PC-3 (cell line): Measurements from ENCODE around the gene LY6G6F. TPM values are rescaled to one million over a fixed set of nuclear protein-coding genes. Genes with fewer than 3 reads are reported as not detected.

ENCODE experiments used
- ATAC-seq: fragments of 200-7000 bp; cut with Tn5 transposase; 2 replicates; pipeline ENCODE4 v1.9.1; 2020; ENCODE audit warnings: mild to moderate bottlenecking, moderate library complexity
- BruUV-seq: library from RNA; stranded (reverse); fragments of 400-500 nt; replicated peaks from 2 replicates; lab custom pipeline; 2021; lab: Mats Ljungman, UMichigan
- CTCF ChIA-PET: fragments of 300-600 bp; sonication (Branson Sonifier 250); formaldehyde crosslinking; loops from one replicate; lab custom pipeline; 2022; ENCODE audit warnings: antibody characterized with exemption; lab: Charles Lee
- POLR2A ChIA-PET: fragments of 300-600 bp; sonication (Branson Sonifier 250); formaldehyde crosslinking; loops from one replicate; lab custom pipeline; 2022; ENCODE audit warnings: antibody characterized with exemption; ENCODE audit not compliant: unreplicated experiment; lab: Charles Lee
- DNase-seq: peaks from one replicate; pipeline ENCODE4 v3.0.0-alpha.2; 2015
- H2AFZ ChIP-seq: fragments of 300-600 bp; sonication (generic); 2 replicates; pipeline ENCODE4 v1.6.0; 2016; ENCODE audit warnings: antibody characterized with exemption, low read length
- H3F3A ChIP-seq: fragments of 300-600 bp; sonication (generic); one replicate; pipeline ENCODE4 v1.6.0; 2017; ENCODE audit warnings: antibody characterized with exemption, low read length, control low read depth, mild to moderate bottlenecking; ENCODE audit not compliant: unreplicated experiment
- H3K27ac ChIP-seq: fragments of 300-600 bp; sonication (generic); 2 replicates; pipeline ENCODE4 v1.5.1; 2016; ENCODE audit warnings: mild to moderate bottlenecking, low read length
- H3K27me3 ChIP-seq: fragments of 300-600 bp; sonication (generic); 2 replicates; pipeline ENCODE4 v1.6.1; 2016; ENCODE audit warnings: low read length, mixed read lengths
- H3K36me3 ChIP-seq: fragments of 300-600 bp; sonication (generic); 2 replicates; pipeline ENCODE4 v1.6.1; 2016; ENCODE audit warnings: low read depth, mixed run types, low read length, mixed read lengths
- H3K4me1 ChIP-seq: fragments of 300-600 bp; sonication (generic); 2 replicates; pipeline ENCODE4 v1.5.1; 2016; ENCODE audit warnings: low read length; ENCODE audit not compliant: insufficient read depth
- H3K4me2 ChIP-seq: fragments of 300-600 bp; sonication (generic); 2 replicates; pipeline ENCODE4 v1.6.0; 2016; ENCODE audit warnings: low read length
- H3K4me3 ChIP-seq: fragments of 300-600 bp; sonication (generic); 2 replicates; pipeline ENCODE4 v1.5.1; 2016; ENCODE audit warnings: mild to moderate bottlenecking, low read length, mixed read lengths
- H3K79me2 ChIP-seq: fragments of 300-600 bp; sonication (generic); 2 replicates; pipeline ENCODE4 v1.6.1; 2017; ENCODE audit warnings: low read length, mixed read lengths
- H3K9ac ChIP-seq: fragments of 300-600 bp; sonication (generic); 2 replicates; pipeline ENCODE4 v1.6.0; 2016; ENCODE audit warnings: mild to moderate bottlenecking, low read length
- H3K9me2 ChIP-seq: fragments of 300-600 bp; sonication (generic); replicated peaks from 2 replicates; pipeline ENCODE4 v1.6.1; 2016; ENCODE audit warnings: mixed run types, low read length, mixed read lengths
- H3K9me3 ChIP-seq: fragments of 300-600 bp; sonication (generic); 2 replicates; pipeline ENCODE4 v1.6.1; 2016; ENCODE audit warnings: low read length, mixed read lengths
- H4K20me1 ChIP-seq: fragments of 300-600 bp; sonication (generic); 2 replicates; pipeline ENCODE4 v1.6.1; 2016; ENCODE audit warnings: low read length, mixed read lengths
- CTCF ChIP-seq: fragments of 300-600 bp; sonication (generic); conservative IDR thresholded peaks from 2 replicates; pipeline ENCODE4 v1.5.1; 2017; ENCODE audit warnings: antibody characterized with exemption, low read depth, mild to moderate bottlenecking, low read length
- EZH2 ChIP-seq: fragments of 300-600 bp; sonication (generic); IDR thresholded peaks from one replicate; pipeline ENCODE4 v1.6.1; 2017; ENCODE audit warnings: antibody characterized with exemption, mild to moderate bottlenecking, low read length; ENCODE audit not compliant: unreplicated experiment
- EZH2phosphoT487 ChIP-seq: fragments of 300-600 bp; sonication (generic); IDR thresholded peaks from 2 replicates; pipeline ENCODE4 v1.6.1; 2018; ENCODE audit warnings: mild to moderate bottlenecking, antibody characterized with exemption, low read length, borderline replicate concordance
- intact Hi-C: fragments of 100-400 bp; cut with micrococcal nuclease; formaldehyde crosslinking; loops from 2 replicates; pipeline ENCODE4 v1.9.0; 2023
- total RNA-seq: library from RNA; depleted of rRNA; stranded (reverse); fragments of >200 nt; gene quantifications from 2 replicates; pipeline ENCODE4 v1.2.3, GENCODE V29; 2014

The LY6G6F gene
- total RNA-seq, 1 experiment from 2014 or later = not detected

- intact Hi-C loops = loop anchor here (5.0 kb wide), 2 partner anchors 80 to 95 kb away; partner anchors contain the start of genes HSPA1A and HSPA1L
- ChIA-PET POLR2A (interaction anchor here (0.7 to 1.0 kb wide), 2 partner anchors 10 to 36 kb away, joined by 3 to 4 read pairs; no protein-coding TSS in a partner anchor), CTCF (interaction anchor here (0.6 to 1.2 kb wide), 4 partner anchors 23 to 94 kb away, joined by 3 to 6 read pairs (median 4); no protein-coding TSS in a partner anchor)
- peak overlapping the region; percentile 34 for H3K9ac ChIP-seq
- no peaks in the 10 kb centered on the region for H3F3A ChIP-seq
- H3K4me1 ChIP-seq = peaks cover 54% of the 10 kb centered on the region
- H3K4me2 ChIP-seq = peak overlapping the region; percentile 85
- peak overlapping the region; percentile 87 for H3K27ac ChIP-seq
- H4K20me1 ChIP-seq = peaks cover 13% of the 10 kb centered on the region
- DNase-seq (no peak), ATAC-seq (no peak)
- H2AFZ ChIP-seq = peak overlapping the region; percentile 44
- H3K9me3 ChIP-seq = no peaks in the 10 kb centered on the region
- TF ChIP-seq EZH2 = no peak
- no peak for TF ChIP-seq CTCF
- TF ChIP-seq EZH2phosphoT487 = no peak
- H3K4me3 ChIP-seq = peak overlapping the region; percentile 40; the same call in 1 of the 2 replicates
- no TSS peak for BruUV-seq
- H3K36me3 ChIP-seq = peaks cover 23% of the 10 kb centered on the region
- H3K27me3 ChIP-seq = no peaks in the 10 kb centered on the region
- no peaks in the 10 kb centered on the region for H3K9me2 ChIP-seq
- peaks cover 53% of the 10 kb centered on the region for H3K79me2 ChIP-seq
These were observed 30.8 kb downstream of the LY6G6F start for GRCh38 chr6:31737315-31737990.

DNA sequence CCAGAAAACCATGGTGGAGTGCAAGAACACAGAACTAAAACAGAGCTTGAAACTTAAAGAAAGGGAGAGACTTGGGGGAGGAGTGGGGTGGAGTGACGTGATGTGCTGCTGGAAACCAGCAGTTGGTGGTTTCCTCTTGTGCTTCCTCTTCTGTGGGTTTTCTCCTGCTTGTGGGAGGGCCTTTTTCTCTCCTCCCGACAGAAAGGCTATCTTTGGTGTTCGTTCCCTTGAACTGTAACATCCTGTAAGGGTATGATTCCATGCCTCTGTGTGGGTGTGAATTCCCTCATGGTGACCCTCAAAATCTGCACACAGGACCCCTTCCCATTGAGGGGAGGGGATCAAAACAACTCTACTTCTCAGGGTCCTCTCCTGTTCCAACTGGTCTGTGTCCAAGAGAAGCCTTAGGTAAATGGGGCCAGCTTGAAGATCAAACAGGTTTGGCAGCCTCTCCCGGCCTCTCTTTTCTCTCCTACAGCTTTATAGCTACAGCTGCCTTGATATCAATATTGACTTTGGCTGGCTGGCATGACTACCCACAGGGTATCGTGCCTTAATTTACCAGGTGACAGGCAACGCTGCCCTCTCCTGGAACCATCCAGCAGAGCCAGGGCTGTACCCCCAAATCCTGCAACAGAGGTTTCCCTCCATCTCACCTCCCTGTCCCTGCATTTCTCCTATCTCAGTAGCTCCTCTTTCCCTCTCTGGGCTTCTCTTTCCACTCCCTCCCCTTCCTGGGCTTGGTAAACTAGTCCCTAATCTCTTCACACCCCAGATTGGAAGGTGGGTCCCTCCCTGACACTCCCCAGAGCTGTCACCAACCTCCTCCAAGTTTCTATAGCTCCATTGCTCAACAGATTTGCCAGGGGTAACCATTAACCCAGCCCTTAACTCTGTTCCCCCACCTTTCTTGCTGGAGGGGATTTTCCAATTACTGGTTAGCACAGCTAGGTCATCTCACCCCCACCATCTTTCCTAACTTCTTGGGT is 31.6 kb downstream of the LY6G6F start:
- peaks cover 49% of the 10 kb centered on the region for H3K79me2 ChIP-seq
- no peaks in the 10 kb centered on the region for H3K9me3 ChIP-seq
- TF ChIP-seq EZH2 = no peak
- peak; percentile 31 for TF ChIP-seq CTCF
- POLR2A ChIA-PET = interaction anchor here (0.6 to 1.0 kb wide), 4 partner anchors 9 to 376 kb away, joined by 3 to 4 read pairs (median 3); no protein-coding TSS in a partner anchor
- BruUV-seq = TSS peak; percentile 27
- no peaks in the 10 kb centered on the region for H3F3A ChIP-seq
- peak overlapping the region; percentile 34 for H3K9ac ChIP-seq
- H3K9me2 ChIP-seq = no peaks in the 10 kb centered on the region
- peak overlapping the region; percentile 44 for H2AFZ ChIP-seq
- H4K20me1 ChIP-seq = peaks cover 13% of the 10 kb centered on the region
- peak; percentile 7; the same call in 1 of the 2 replicates for ATAC-seq
- H3K27ac ChIP-seq = peak overlapping the region; percentile 87
- intact Hi-C loops = loop anchor here (5.0 kb wide), 2 partner anchors 79 to 94 kb away; partner anchors contain the start of genes HSPA1A and HSPA1L
- peaks cover 16% of the 10 kb centered on the region for H3K36me3 ChIP-seq
- peaks cover 54% of the 10 kb centered on the region for H3K4me1 ChIP-seq
- peak overlapping the region; percentile 40; the same call in 1 of the 2 replicates for H3K4me3 ChIP-seq
- H3K4me2 ChIP-seq = peak overlapping the region; percentile 85
- no peaks in the 10 kb centered on the region for H3K27me3 ChIP-seq
- peak; percentile 73 for DNase-seq
- CTCF ChIA-PET = interaction anchor here (0.6 to 1.2 kb wide), 4 partner anchors 22 to 93 kb away, joined by 3 to 6 read pairs (median 4); no protein-coding TSS in a partner anchor
